GM19455 (cell line): ENCODE results near the gene ELP4.

Experiments used
- ATAC-seq: cut with Tn5 transposase; IDR thresholded peaks from one replicate; pipeline ENCODE4 v1.9.1; 2021; ENCODE audit not compliant: unreplicated experiment

The ELP4 gene

DNA sequence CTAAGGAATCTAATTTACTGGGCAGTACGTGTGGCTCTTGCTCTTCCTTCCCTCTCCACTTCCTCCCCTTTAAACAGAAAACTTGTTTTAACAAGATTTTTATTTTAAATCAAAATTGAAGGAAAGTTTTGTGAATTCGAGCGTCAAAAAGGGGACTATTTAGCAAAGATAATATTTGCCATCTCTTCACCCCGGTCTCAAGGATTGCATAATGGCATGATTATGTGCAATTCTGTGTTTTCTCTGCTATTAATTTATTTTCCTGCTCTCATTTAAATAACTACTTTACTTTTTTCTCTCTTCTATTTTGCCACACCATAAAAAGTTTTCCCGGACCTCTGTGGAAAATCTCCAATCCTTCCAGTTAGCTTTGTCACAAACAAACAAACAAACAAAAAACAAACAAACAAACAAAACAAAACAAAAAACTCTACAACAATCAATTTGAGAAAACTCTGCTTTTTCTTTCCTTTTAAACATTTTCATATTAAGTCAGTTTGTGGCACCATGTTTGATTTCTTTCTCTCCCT is 311.7 kb downstream of the ELP4 start:
- ATAC-seq = no peak

DNA sequence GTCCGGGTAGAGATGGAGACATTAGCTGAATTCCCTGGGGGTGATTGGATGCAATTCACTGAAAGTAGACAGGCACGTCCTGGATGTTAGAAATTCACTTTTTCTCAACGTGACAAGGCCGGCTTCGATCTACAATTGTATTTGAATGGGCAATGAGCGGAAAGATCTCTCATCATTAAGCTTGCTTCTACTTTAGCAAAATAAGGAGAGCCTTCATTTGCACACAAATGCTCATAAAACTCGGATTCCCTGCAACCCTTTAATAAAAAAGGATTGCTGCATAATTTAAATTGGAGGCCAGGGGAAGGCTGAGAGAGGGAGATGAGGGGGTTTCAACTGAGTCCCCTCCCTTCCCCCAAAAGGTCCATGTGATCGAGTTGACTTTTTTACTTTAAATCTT is 312.2 kb downstream of the ELP4 start:
- ATAC-seq = no peak

DNA sequence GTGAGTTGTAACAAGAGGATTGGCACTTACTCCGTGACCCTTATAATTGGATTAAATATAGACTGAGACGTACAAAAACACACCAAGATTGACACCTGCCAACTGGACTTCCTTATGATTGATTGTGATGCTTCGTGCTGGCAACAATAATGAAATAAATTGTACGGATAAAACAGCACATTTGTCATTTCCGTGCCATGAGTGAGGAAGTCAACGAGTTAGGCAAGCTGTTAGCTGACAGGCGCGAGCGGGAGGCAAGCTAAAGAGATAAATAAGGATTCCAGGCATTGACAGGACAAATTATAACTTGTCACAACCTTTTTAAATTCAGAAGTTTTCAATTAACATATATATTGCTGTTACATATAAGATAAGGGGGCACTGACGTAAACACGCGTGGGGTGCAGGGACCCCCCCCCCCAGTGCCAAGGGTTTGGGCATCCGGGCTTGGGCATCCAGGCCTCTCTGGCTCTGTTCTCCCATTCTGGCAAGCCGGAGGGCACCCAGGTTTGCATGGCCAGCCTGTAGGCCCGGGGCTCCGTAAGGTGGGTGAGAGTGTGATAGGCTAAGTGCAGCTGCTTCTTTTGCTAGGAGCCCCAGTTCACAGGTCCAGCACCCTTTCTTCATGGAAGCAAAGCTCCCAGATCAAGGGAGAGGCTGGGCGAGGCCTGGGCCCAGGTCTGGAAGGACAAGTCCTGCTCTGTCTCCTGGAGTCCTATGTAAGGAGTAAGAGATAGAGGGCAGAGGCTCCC is 312.8 kb downstream of the ELP4 start:
- no peak for ATAC-seq

DNA sequence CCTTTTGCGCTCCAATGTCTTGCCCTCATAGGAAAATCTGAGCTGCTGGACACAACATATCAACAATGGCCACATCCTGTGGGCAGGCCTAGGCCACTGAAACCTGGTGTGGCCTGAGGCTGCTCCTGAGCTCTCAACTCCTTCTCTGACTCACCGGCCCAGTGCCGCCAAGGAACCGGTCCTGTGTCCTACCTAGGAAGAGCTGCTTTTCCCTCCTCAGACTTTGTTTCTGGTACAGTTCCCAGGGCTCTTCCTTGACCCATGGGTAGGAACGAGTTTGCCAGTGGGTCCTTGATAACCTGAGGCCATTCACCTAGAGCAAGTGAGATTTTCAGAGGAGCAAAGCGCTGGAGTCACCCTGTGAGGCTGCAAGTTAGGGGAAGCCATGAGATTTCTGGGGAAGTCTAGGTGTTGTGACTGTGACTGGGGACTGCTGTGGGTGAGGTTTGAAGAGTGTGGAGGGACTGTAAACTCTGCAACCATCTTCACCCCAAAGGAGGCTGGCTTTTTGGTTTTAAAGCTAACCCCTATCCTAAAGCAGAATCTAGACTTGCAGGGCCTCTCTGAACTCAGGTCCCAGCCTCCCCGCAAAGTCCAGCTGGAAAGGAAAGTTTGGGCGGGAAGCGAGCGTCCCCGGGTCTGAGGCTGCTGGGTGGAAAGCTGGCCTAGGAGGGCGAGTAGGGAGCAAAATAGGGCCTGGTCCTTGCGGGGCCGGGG is 313.5 kb downstream of the ELP4 start:
- ATAC-seq = no peak

DNA sequence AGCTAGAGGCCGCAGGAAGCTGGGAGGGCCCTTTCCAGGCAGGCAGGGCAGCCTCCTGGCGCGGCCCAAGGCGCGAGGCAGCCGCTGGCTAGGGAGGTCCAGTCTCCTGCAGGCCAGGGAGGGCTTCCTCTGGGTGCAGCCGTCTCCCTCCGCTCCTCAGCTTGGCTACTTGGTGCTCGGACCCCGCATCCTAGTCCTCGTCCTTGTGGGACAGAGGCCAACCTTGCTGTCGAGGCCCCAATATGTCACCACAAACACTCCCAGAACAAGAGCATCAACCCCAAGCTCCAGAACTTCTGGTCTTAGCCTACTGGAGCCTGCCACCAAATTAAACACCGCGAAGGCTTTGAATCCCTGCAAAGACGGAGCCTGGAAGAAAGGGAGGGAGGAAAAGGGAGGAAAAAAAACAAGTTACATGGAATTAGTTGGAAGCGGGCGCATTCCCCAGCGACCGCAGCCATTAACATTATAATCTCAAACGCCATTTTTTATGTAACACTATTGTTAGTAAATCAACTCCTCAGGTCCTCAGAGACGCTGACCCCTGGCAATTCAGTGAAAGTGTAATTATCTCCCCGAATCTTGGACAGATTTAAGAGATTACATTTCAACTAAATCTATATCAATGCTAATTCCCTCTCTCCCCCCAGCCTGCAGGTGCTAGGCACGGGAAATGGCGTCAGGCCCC is 314.2 kb downstream of the ELP4 start:
- ATAC-seq = no peak

DNA sequence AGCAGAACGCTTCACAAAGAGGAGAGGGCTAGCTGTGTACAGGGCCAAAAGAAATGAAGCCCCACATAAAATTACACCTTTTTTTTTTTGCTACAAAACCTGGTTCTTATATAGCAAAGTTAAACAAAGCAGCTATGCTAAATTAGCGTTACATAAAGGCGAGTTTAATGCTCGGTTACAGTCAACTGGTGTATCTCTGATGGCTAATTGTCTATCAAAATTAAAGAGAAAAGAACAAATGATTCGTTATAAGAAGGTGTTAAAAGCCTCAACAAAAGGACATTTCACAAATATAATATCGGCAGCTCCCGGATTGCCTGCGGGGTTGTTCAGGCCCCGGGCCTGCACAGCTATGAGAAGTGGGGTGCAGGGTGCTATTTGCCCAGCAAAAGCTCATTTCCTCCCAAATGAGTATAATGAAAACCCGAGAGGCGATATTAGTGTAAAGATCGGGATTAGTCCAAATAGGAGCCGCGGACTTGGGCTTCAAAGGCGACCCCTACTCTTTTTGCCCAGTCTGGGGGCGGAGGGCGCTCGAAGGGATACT is 314.8 kb downstream of the ELP4 start:
- ATAC-seq = no peak

DNA sequence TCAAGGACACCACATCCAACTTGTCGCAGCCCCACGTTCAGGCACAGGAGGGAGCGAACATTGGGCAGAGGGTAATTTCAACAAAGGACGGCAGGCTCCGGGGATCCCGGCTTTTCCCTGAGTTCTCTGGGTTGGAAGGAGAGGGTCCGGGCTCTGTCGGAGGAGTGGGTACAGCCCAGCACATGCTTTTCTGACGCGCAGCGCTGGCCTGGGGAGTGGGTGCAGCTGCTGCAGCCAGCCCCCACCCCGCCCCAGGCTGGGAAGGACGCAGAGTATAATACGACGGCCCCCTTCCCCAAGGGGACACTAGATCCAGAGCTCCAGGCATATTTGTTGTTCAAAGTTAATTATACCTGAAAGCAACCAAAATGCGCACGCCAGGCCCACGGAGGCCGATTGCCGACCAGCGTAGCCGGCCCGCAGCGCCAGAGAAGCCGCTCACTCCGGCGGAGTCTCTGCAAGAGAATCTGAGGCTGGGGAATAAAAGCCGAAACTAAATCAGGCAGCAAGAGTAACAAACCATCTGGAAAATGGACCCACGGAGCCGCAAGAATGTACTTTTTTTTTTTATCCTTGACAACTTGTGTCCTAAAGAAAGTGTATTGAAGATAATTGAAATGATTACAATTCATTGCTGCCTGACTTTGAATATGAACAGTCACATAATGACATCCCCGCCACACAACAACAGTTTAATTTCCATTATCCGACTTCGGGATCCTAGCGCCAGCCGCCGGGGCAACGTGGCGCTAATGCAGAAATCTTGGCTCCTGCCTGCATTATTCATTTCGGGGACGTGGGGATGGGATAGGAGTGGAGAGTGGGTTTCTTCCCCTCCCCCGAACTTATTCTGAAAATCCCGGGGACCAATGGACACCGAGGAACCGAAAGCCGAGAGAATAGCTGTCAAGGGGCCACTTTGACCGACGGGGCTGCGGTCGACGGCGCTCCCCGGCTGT is 315.6 kb downstream of the ELP4 start:
- ATAC-seq = no peak

DNA sequence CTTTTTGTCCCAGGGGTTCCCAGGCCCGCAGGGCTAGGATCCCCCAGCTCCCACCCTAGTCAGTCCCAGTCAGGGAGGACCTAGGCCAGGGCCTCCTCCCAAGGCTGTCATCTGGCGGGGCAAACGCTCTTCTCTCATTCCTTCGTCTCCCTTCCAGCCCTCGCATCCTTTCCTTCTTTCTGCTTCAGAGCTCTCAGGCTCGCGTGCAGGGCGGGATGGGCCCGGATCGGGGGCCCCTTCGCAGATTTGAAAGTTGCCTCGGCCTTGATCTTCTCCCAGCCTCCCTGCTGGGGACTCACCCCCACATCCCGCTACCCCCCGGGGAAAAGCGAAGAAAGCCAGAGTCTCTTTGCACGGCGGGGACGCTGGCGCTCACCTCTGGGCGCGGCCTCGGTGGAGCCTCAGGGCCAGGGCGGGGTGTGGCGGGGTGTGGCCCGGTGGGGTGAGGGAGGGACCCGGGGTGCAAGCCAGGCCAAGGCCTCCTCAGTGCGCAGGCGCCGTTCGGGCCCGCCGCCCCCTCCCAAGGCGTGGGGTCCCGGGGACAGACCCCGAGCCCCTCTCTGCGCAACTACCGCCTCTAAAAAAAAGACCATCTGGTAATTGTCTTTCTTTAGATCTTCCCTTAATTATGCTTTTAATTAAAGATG is 316.4 kb downstream of the ELP4 start:
- no peak for ATAC-seq

DNA sequence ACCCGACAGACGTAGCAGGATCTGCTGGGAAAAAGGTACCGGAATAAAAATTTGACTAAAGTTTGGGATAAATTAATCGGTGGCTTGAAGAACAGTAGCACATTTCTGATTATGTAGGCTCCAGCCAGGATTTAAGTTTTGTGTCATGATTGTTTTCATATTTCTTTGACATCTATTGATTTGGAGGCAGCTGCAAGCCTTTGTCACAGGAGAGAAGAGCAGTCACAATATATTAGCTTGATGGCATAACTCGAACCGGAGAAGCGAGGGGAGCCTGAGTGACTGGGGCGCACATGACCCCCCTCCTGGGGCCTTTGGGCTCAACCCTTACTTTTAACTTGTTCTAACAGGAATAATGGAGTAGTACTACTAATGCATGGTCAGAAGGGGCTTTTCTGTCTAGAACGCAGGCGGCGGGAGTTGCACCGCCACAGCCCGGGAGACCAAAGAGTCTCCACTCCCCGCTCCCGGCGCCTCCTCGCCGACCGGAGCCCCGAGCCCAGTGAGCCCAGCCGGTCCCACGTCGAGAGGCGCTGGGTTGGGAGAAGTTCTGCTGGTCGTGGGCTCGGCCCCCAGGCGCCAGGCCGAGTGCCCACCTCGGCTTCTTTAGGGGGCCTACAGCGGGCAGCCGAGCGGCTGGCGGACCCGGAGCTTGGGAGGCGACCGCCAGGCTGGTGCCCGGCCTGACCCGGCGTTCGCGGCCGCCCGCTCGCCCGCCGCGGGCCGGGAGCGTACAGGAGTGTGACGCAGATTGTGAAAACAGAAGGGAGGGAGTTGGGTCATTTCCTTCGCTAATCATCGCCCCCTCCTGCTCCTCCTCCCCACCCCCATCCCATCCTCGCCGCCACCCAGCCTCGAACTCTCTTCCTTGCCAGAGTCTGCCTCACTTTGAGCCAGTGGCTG is 317.2 kb downstream of the ELP4 start:
- no peak for ATAC-seq

DNA sequence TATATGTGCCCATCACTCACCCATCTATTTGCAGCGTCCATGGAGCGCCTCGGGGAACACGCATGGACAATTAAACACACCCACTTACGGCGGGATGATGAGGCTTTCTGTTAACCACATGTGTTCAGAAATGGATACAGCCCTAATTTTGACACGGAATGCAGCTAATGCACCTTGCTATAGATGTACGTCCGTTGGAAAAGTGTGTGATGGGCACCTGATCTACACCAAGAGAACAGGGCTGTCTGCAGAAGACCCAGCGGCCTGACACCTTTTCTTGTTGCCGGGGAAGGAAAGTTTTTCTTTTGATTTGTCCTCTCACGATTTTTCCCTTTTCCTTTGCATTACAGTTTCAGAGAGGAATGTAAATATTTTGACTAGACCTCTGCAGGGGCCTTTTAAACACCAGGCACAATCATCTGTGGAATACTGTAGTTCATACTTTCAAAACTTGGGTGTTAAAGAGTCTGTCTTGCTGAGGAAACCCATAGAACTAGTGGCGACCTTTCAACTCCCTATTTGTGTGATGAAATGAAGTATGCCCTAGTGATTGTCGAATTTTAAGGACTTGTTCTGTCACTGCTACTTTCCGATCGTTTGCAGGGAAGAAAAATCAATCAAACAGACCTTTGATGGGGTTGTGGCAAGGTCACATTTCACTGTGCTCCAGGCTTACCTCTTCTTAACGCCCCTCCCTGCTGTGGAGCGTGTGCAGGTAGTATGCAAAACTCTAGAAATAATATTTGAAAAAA is 318.1 kb downstream of the ELP4 start:
- no peak for ATAC-seq

DNA sequence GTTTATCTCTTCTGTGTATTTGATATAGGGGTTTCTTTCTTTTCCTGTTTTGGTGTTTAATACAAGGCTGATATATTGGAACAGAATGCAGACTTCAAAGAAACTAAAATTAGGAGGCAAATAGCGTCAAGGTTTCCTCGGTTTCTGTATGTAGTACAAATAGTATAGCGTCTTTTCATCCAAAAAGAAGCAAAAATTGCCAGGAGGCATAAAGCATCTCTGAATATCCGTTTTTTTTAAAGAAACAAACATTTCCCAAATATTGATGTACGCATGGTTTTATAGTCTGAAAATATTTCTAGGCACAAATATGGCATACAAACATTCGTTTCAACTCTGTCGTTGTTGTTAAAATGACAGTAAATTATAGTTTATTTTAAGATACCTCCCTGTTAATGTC is 318.6 kb downstream of the ELP4 start:
- no peak for ATAC-seq

DNA sequence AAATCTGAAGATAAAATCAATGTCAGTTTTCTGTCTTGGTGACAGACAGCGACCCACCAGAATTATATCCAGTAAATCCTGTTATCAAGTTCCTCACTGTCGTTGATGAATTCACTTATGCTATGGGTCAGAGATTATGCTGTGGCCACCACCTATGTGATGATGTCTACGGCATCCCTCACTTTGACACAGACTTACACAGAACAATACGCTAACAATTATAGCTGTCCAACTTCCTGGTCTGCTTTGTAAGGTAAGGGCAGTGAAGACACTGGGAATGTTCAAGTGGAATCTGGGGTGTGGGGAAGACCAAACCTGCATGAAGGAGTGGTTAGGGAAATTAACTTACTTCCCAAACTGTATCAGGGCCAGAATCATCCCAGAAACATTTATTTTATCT is 320.8 kb downstream of the ELP4 start:
- ATAC-seq = no peak

DNA sequence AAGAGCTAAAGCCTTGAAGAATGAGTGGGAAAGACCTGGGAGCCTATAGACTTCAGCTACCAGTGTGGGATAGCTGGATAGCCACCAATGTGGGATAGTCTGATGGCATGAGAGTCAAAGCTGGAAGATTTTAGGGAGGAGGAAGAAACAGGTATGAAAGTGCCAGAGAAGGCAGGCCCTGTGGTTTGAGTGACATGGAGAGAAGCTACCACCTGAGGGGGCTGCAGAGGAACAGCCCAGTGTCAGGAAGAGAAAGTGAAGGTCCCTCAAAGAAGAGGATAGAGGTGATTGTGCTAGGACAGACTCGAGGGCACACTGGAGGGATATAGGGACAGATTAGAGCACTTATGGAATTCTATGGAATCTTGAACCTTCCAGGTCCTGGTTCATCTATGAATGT is 324.7 kb downstream of the ELP4 start:
- no peak for ATAC-seq
